K562 (cell line): Measurements from ENCODE around the gene ACOT7. TPM values are rescaled to one million over a fixed set of nuclear protein-coding genes. Genes with fewer than 3 reads are reported as not detected.
A peak's percentile ranks its signal among the peaks of the same experiment; 100 is the strongest.

ENCODE experiments used
- ATAC-seq: fragments of 200-7000 bp; cut with Tn5 transposase; 3 replicates; pipeline ENCODE4 v1.9.1; 2020; ENCODE audit warnings: moderate library complexity
- BruUV-seq: library from RNA; stranded (reverse); fragments of 400-500 nt; replicated peaks from 2 replicates; lab custom pipeline; 2021; lab: Mats Ljungman, UMichigan
- CTCF ChIA-PET: fragments of 300-600 bp; formaldehyde crosslinking; extraction: SDS; loops from one replicate; lab custom pipeline; 2021; ENCODE audit warnings: low intra/inter-chr PET ratio; lab: Yijun Ruan, JAX
- POLR2A ChIA-PET: fragments of 300-600, 350-650 bp; sonication (Branson Sonifier 250); formaldehyde crosslinking; extraction: SDS; loops from one replicate; lab custom pipeline; 2021; ENCODE audit warnings: antibody characterized with exemption, inconsistent platforms; lab: Yijun Ruan, JAX
- DNase-seq, 4 experiments: peaks; one replicate each; pipeline versions ENCODE4 v3.0.0 to v3.0.0-alpha.2; 2011 to 2018; ENCODE audit warnings: low spot score in 3 of 4, mixed read lengths in 3 of 4; ENCODE audit errors: extremely low read depth in 1 of 4
- FAIRE-seq: peaks from 2 replicates; lab custom pipeline; 2011; peaks lifted over from hg19 to GRCh38; lab: Jason Lieb, UNC
- H2AFZ ChIP-seq: 2 replicates; pipeline ENCODE4 v1.6.0; 2011; ENCODE audit warnings: low read depth, low read length, control low read depth, inconsistent platforms
- H3K27ac ChIP-seq: fragments of 200-600 bp; 3 replicates; pipeline ENCODE4 v1.8.0; 2011; ENCODE audit warnings: low read depth, mild to moderate bottlenecking, control low read depth, inconsistent platforms, low read length, moderate library complexity, mixed read lengths; ENCODE audit errors: extremely low read depth
- H3K27me3 ChIP-seq, 2 experiments: fragments of 300-600 bp in 1 of 2; 2 replicates in 1 of 2; 3 replicates in 1 of 2; pipeline versions ENCODE4 v1.6.0 to v1.8.0; 2011; ENCODE audit warnings: inconsistent platforms in 2 of 2, low read length in 2 of 2, mild to moderate bottlenecking in 1 of 2, mixed read lengths in 1 of 2, moderate library complexity in 1 of 2; ENCODE audit not compliant: control insufficient read depth in 2 of 2, insufficient read depth in 2 of 2
- H3K36me3 ChIP-seq: fragments of 300-600 bp; 3 replicates; pipeline ENCODE4 v1.8.0; 2011; ENCODE audit warnings: mild to moderate bottlenecking, low read length, inconsistent platforms; ENCODE audit not compliant: control insufficient read depth, insufficient read depth
- H3K4me1 ChIP-seq, 2 experiments: fragments of 200-600 bp in 1 of 2; replicated peaks in 1 of 2; 2 replicates in 1 of 2; 3 replicates in 1 of 2; pipeline versions ENCODE4 v1.5.1 to v1.8.0; 2011; ENCODE audit warnings: inconsistent platforms in 2 of 2, low read length in 2 of 2, mild to moderate bottlenecking in 1 of 2, mixed read lengths in 1 of 2, moderate library complexity in 1 of 2; ENCODE audit not compliant: control insufficient read depth in 2 of 2, insufficient read depth in 2 of 2
- H3K4me2 ChIP-seq: 2 replicates; pipeline ENCODE4 v1.6.1; 2011; ENCODE audit warnings: low read length, control low read depth, inconsistent platforms, mixed read lengths; ENCODE audit not compliant: insufficient read depth
- H3K4me3 ChIP-seq: fragments of 200-600 bp; sonication (generic), shearing (Covaris generic); 2 replicates; pipeline ENCODE4 v1.5.1; 2016; ENCODE audit warnings: control low read depth, inconsistent platforms
- H3K79me2 ChIP-seq: fragments of 200-600 bp; 3 replicates; pipeline ENCODE4 v1.8.0; 2011; ENCODE audit warnings: low read length, inconsistent platforms; ENCODE audit not compliant: control insufficient read depth, insufficient read depth
- H3K9ac ChIP-seq, 2 experiments: 2 replicates each; pipeline versions ENCODE4 v1.6.0 to v1.6.1; 2011; ENCODE audit warnings: low read depth in 2 of 2, low read length in 2 of 2, control low read depth in 1 of 2, inconsistent platforms in 1 of 2, mild to moderate bottlenecking in 1 of 2, mixed read lengths in 1 of 2; ENCODE audit not compliant: insufficient read depth in 1 of 2
- H3K9me1 ChIP-seq: one replicate; pipeline ENCODE4 v1.6.0; 2011; ENCODE audit warnings: inconsistent platforms, mild to moderate bottlenecking, low read length, moderate library complexity; ENCODE audit not compliant: control insufficient read depth, insufficient read depth
- H3K9me3 ChIP-seq: replicated peaks from 2 replicates; pipeline ENCODE4 v1.5.1; 2011; ENCODE audit warnings: low read depth, low read length, inconsistent platforms; ENCODE audit not compliant: control insufficient read depth, insufficient read depth
- H4K20me1 ChIP-seq: replicated peaks from 2 replicates; pipeline ENCODE4 v1.6.1; 2011; ENCODE audit warnings: low read length, inconsistent platforms, mixed read lengths; ENCODE audit not compliant: control insufficient read depth, insufficient read depth
- JUN ChIP-seq, 2 experiments: sonication (generic) in 1 of 2; formaldehyde crosslinking in 1 of 2; IDR thresholded peaks; 2 replicates each; pipeline versions ENCODE4 v1.6.1 to v1.8.0; 2012 to 2022; ENCODE audit warnings: borderline replicate concordance in 2 of 2, mild to moderate bottlenecking in 2 of 2, improper control_type of control experiment in 1 of 2, low read depth in 1 of 2, low read length in 1 of 2, missing genetic modification reagents in 1 of 2
- NR3C1 ChIP-seq: sonication (generic); formaldehyde crosslinking; IDR thresholded peaks from 2 replicates; pipeline ENCODE4 v1.8.1; 2022; ENCODE audit warnings: missing genetic modification reagents
- SNRNP70 ChIP-seq: fragments of 200-400 bp; formaldehyde crosslinking; optimal IDR thresholded peaks from 2 replicates; pipeline ENCODE3; 2017; ENCODE audit warnings: low read depth, low read length
- whole genome bisulfite sequencing: fragments of 100-300 bp; shearing (Covaris generic); methylation state at CpG from one replicate; pipeline ENCODE4 v1.1.6; 2016; ENCODE audit warnings: low coverage, mixed read lengths; ENCODE audit not compliant: insufficient coverage; ENCODE audit errors: missing lambda C conversion rate; 5-methylcytosine and 5-hydroxymethylcytosine counted together
- in situ Hi-C: fragments of 300-500 bp; cut with MboI; formaldehyde crosslinking; loops from 4 replicates; pipeline ENCODE4 v1.15.0; 2018; ENCODE audit warnings: inconsistent platforms, mixed read lengths
- intact Hi-C: fragments of 100-400 bp; cut with micrococcal nuclease; formaldehyde crosslinking; loops from 2 replicates; pipeline ENCODE4 v1.14.2; 2022
- polyA plus RNA-seq, 8 experiments: library from polyadenylated mRNA; depleted of rRNA in 4 of 8; stranded (reverse) in 5 of 8; unstranded in 3 of 8; fragments of >200 nt; fragmentation: Nextera tagmentation in 2 of 8; fragmentation: Illumina TruSeq in 1 of 8; extraction: Ambion mirVana in 2 of 8; extraction: Trizol in 1 of 8; gene quantifications; 2 replicates each; pipeline versions ENCODE4 v1.2.1 to v1.2.3, GENCODE V29; 2011 to 2014; ENCODE audit warnings: inconsistent platforms in 1 of 8, missing spikeins in 1 of 8
- total RNA-seq, 7 experiments: library from RNA; depleted of rRNA in 6 of 7; stranded (reverse); fragments of >200 nt in 6 of 7; fragmentation: Illumina TruSeq in 2 of 7; extraction: Trizol in 2 of 7; gene quantifications; 2 replicates each; pipeline versions ENCODE4 v1.2.1 to v1.2.3, GENCODE V29; 2011 to 2021; ENCODE audit warnings: low replicate concordance in 1 of 7
- TF ChIP-seq, protein P1 (sequence below): fragments of 250-450 bp; sonication (Bioruptor Pico); IDR thresholded peaks from 2 replicates; pipeline ENCODE4 v1.8.0; 2022; ENCODE audit warnings: inconsistent platforms, mild to moderate bottlenecking, moderate library complexity, borderline replicate concordance
- TF ChIP-seq, protein P2 (sequence below): fragments of 250-450 bp; sonication (Bioruptor Pico); IDR thresholded peaks from 2 replicates; pipeline ENCODE4 v1.4.0; 2020; ENCODE audit warnings: borderline replicate concordance

Gene ACOT7
- total and polyA plus RNA-seq, 9 of the 15 experiments (the other 6 are each of a cell fraction or from before 2014, with no cell fraction given), result 7.0 to 92.6 (median 37.2) TPM

- TF ChIP-seq, protein P1, sequence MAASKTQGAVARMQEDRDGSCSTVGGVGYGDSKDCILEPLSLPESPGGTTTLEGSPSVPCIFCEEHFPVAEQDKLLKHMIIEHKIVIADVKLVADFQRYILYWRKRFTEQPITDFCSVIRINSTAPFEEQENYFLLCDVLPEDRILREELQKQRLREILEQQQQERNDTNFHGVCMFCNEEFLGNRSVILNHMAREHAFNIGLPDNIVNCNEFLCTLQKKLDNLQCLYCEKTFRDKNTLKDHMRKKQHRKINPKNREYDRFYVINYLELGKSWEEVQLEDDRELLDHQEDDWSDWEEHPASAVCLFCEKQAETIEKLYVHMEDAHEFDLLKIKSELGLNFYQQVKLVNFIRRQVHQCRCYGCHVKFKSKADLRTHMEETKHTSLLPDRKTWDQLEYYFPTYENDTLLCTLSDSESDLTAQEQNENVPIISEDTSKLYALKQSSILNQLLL (CRISPR knock-in tag), result no peak
- no peak for TF ChIP-seq JUN (IDR thresholded peaks at IDR 0.05; ENCODE audit: borderline replicate concordance, low read depth, low read length)
- no peak for TF ChIP-seq JUN (CRISPR knock-in tag; IDR thresholded peaks at IDR 0.05; ENCODE audit: borderline replicate concordance)
Measured at GRCh38 chr1:6391951-6392808, 1.4 kb downstream of the ACOT7 start (continued).

GRCh38 chr1:6389971-6390370, 3.6 kb downstream of the ACOT7 start:
- no TSS peak for BruUV-seq
- intact Hi-C loops, result no loop called here
- Histone ChIP-seq H3K4me2 (no peak overlapping the region), H3K4me3 (no peak overlapping the region), H3K9ac (peak overlapping the region in 1 of 2 experiments; percentile 66; a peak in 1 of 4 replicates)
- no peak for TF ChIP-seq NR3C1 (CRISPR knock-in tag)
- TF ChIP-seq SNRNP70, result no peak
- TF ChIP-seq, protein P2, sequence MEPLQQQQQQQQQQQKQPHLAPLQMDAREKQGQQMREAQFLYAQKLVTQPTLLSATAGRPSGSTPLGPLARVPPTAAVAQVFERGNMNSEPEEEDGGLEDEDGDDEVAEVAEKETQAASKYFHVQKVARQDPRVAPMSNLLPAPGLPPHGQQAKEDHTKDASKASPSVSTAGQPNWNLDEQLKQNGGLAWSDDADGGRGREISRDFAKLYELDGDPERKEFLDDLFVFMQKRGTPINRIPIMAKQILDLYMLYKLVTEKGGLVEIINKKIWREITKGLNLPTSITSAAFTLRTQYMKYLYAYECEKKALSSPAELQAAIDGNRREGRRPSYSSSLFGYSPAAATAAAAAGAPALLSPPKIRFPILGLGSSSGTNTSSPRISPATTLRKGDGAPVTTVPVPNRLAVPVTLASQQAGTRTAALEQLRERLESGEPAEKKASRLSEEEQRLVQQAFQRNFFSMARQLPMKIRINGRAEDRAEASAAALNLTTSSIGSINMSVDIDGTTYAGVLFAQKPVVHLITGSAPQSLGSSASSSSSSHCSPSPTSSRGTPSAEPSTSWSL (CRISPR knock-in tag), result 0 out of 2 replicates have a peak, but pooled peaks have one; percentile 39
- TF ChIP-seq, all 486 proteins: peak for 1
- H3K9me1 ChIP-seq, result no peaks in the 10 kb centered on the region
- ChIA-PET CTCF (no interaction called here), POLR2A (interaction anchor here (4.8 kb wide), 1 partner anchor 9 kb away, joined by 43 read pairs; no protein-coding TSS in a partner anchor)
- no peaks in the 10 kb centered on the region for H3K9me3 ChIP-seq
- FAIRE-seq (no peak), DNase-seq (no peak), ATAC-seq (no peak)
- 77% methylated on average over 9 of the region's 9 CpGs for WGBS
- H3K4me1 ChIP-seq, result peaks cover 17 to 25% of the 10 kb centered on the region in 2 experiments
- peaks cover 27% of the 10 kb centered on the region for H3K79me2 ChIP-seq
- in situ Hi-C loops, result loop anchor here (5.0 kb wide), 1 partner anchor 167 kb away; the partner anchor contains the start of gene TAS1R1
- peaks cover 7% of the 10 kb centered on the region for H4K20me1 ChIP-seq
- H3K27me3 ChIP-seq, result no peaks in the 10 kb centered on the region
- no peak overlapping the region; the same call in 2 of the 3 replicates for H3K27ac ChIP-seq
- no peak overlapping the region for H2AFZ ChIP-seq
- no peaks in the 10 kb centered on the region for H3K36me3 ChIP-seq
